ENCODE results near the gene NMNAT1. TPM values are rescaled to one million over a fixed set of nuclear protein-coding genes. Genes with fewer than 3 reads are reported as not detected.
A peak's percentile ranks its signal among the peaks of the same experiment; 100 is the strongest.

NMNAT1 gene
- 18.5 TPM for total RNA-seq
- long read RNA-seq, transcript NMNAT1-201 (5 exons, 3,781 nt), result major isoform, 18 of 27 reads
- long read RNA-seq, partial matches to known transcripts, result 3 of 27 reads
- long read RNA-seq, other reads (novel, unspliced or antisense), result 6 of 27 reads

DNA sequence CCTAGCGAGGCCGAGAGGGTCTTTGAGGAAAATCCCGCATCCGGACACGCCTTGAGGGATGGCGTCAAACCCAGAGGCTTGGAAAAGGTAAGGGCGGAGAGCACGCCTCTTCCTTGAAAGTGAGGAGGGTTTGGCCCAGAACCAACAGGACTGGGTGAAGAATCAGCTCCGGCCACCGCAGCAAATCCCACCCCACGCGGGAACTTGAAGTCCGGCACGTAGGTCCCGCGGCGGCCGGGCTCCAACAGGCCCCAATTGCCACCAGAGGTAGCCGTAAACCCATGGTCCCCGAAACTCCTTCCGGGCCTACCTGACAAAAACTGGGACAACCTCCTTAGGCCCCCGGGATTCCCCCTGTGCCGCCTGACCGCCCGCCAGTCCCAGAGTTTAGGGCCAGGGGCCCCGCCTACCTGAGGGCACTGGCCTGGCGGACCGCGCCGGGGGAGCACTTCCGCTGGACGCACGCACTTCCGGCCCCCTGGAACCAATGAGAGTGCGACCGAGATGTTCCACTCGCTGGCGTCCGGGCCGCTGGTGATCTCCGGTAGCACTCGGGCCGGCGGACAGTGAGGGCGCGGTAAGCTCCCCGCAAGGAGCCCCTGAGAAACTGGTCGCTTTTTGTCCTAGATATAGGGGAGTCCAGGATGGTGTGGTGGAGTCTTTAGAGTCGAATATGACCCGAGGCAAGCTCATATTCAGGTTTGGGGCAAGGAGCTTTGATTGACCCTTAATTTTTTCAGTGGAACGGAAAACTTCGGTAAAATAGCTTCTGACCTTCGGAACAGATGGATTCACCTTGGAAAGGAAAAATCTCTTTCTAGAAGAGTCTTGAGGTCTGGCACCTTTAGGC, at the start of gene NMNAT1, which contains the start of gene LZIC:
NMNAT1 (plus strand) TSS at position 537 of the 850 bp plus-strand sequence. CDS start 28,599 bp downstream, outside the sequence.
LZIC (minus strand) TSS at position 453 of the 850 bp plus-strand sequence. CDS start 6,772 bp downstream, outside the sequence.
- DNase-seq (ENCODE audit: low spot score), result peak; percentile 97
- intact Hi-C loops (cut with DNase I), result loop anchor here (2.0 to 10.0 kb wide), 5 partner anchors 32 to 482 kb away; partner anchors contain the start of genes CTNNBIP1 and UBE4B

- no peak for DNase-seq (ENCODE audit: low spot score)
- intact Hi-C loops (cut with DNase I), result no loop called here
Observed at GRCh38 chr1:9894115-9894514, 49.2 kb upstream of the NMNAT1 start.

GRCh38 chr1:9900142-9901043, 42.9 kb upstream of the NMNAT1 start:
- intact Hi-C loops (cut with DNase I), result no loop called here
- peak; percentile 91 for DNase-seq (ENCODE audit: low spot score)

DNA sequence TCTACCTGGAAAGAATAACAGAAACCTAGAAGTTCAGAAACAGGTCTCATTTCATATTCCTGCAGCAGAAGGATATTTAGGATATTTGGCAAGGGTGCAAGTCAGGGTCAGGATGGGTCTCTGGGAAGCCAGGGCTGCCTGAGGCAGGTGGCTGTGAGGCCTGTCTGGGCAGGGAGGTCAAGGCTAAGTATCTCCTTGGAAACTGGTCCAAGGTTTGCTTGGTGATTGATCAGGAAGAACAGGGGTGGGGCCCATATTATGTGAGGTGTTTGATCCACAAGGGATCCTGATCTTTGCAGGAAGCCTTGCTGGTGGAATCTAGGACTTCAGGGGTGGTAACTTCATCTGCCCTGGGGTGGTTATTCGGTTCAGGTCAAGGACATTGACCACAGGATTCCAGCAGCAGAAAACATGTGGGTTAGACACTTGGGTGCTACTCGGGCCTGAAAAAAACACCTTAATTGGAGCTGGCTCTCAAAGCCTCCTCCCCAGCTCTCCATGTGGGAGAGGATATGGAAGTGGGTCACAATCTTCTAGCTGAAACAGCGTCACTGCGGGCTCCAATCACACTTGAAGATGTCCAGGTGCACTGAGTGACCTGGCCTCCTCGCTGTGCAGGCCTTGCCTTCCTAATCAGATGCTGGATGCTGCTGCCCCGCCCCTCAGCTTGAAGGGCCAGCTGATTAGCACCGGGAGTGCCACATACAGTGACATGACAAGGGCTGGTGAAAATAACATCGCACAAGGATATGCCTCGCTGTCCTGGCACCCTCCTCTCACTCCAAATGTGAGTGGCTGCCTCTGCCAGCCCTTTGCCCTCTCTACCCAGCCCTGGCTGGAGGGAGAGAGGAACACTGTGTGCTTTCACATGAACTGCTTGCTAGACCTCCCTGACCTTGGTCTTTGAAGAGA, 41.9 kb upstream of the NMNAT1 start:
- DNase-seq (ENCODE audit: low spot score), result no peak
- intact Hi-C loops (cut with DNase I), result no loop called here

GRCh38 chr1:9902060-9902452, 41.2 kb upstream of the NMNAT1 start:
- DNase-seq (ENCODE audit: low spot score), result no peak
- intact Hi-C loops (cut with DNase I), result no loop called here

GRCh38 chr1:9903801-9904527, 39.3 kb upstream of the NMNAT1 start:
- intact Hi-C loops (cut with DNase I), result no loop called here
- DNase-seq (ENCODE audit: low spot score), result no peak

- intact Hi-C loops (cut with DNase I), result no loop called here
- DNase-seq (ENCODE audit: low spot score), result no peak
Observed at GRCh38 chr1:9904596-9904995, 38.7 kb upstream of the NMNAT1 start.

GRCh38 chr1:9905010-9905409, 38.3 kb upstream of the NMNAT1 start:
- intact Hi-C loops (cut with DNase I), result no loop called here
- no peak for DNase-seq (ENCODE audit: low spot score)

DNA sequence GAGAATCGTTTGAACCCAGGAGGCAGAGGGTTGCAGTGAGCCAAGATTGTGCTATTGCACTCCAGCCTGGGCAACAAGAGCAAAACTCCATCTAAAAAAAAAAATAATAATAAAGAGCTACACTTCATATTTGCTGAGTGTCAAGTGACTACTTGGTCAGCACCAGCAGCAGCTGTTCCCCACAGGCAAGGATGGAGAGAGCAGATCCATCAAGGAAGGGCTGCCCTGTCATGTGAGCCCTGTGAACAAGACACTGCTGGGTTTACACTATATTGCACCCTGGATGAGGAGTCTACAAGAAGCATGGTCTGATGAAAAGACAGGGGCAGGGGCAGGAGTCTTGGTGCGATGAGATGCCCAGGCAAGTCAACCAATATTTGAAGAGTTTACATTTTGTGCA, 36.8 kb upstream of the NMNAT1 start:
- no peak for DNase-seq (ENCODE audit: low spot score)
- intact Hi-C loops (cut with DNase I), result no loop called here

GRCh38 chr1:9907441-9907840, 35.8 kb upstream of the NMNAT1 start:
- intact Hi-C loops (cut with DNase I), result no loop called here
- no peak for DNase-seq (ENCODE audit: low spot score)

GRCh38 chr1:9908871-9909233, 34.4 kb upstream of the NMNAT1 start:
- intact Hi-C loops (cut with DNase I), result no loop called here
- no peak for DNase-seq (ENCODE audit: low spot score)

GRCh38 chr1:9909234-9910046, 33.8 kb upstream of the NMNAT1 start:
- no peak for DNase-seq (ENCODE audit: low spot score)
- intact Hi-C loops (cut with DNase I), result loop anchor here (2.0 kb wide), 2 partner anchors 33 to 35 kb away; partner anchors contain the start of genes LZIC and NMNAT1

GRCh38 chr1:9910076-9910422, 33.2 kb upstream of the NMNAT1 start, which contains the start of gene CTNNBIP1:
Gene CTNNBIP1 (minus strand): TSS chr1:9910269. CDS start chr1:9872064, 38,205 bp downstream.
- no peak for DNase-seq (ENCODE audit: low spot score)
- intact Hi-C loops (cut with DNase I), result loop anchor here (2.0 kb wide), 2 partner anchors 33 to 35 kb away; partner anchors contain the start of genes LZIC and NMNAT1

GRCh38 chr1:9910423-9911178, 32.7 kb upstream of the NMNAT1 start:
- intact Hi-C loops (cut with DNase I), result loop anchor here (2.0 kb wide), 2 partner anchors 32 to 36 kb away; partner anchors contain the start of genes LZIC and NMNAT1
- peak; percentile 100 for DNase-seq (ENCODE audit: low spot score)

GRCh38 chr1:9912264-9912936, 30.9 kb upstream of the NMNAT1 start:
- no peak for DNase-seq (ENCODE audit: low spot score)
- intact Hi-C loops (cut with DNase I), result no loop called here

DNA sequence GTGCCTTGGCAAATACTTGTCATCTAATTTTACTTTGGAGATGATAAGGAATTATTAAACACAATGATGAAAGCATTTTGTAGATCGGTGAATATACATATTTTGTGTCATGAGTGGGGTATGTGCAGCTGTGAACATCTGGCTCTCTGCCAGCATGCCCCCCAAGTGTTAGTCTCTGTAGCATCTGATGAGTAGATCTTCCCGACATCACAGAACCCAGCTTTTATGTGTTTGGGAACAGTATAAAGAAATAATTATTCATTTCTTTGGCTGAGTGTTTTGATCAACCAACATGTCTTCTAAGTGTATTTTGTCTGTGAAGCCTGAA, 28.7 kb upstream of the NMNAT1 start:
- intact Hi-C loops (cut with DNase I), result loop anchor here (1.0 kb wide), 1 partner anchor 39 kb away; no protein-coding TSS in a partner anchor

More for the DNA sequence above, 28.7 kb upstream of the NMNAT1 start:
- no peak for DNase-seq (ENCODE audit: low spot score)
